ENCODE data around the gene ELK3. TPM values are rescaled to one million over a fixed set of nuclear protein-coding genes. Genes with fewer than 3 reads are reported as not detected.

The ELK3 gene
- total RNA-seq, 3 donors from 2014 or later (not counting 1 experiment from before 2014, with no cell fraction given) = 17.8 to 28.8 (median 20.9) TPM

GRCh38 chr12:96183734-96184370, 10.3 kb upstream of the ELK3 start:
- peaks cover 8 to 9% of the 10 kb centered on the region in 2 donors for H3K27me3 Mint-ChIP-seq (ENCODE audit: low read depth in 2 of 2)
- no peak for DNase-seq
- no peak for TF ChIP-seq CTCF (IDR thresholded peaks at IDR 0.05)
- H3K36me3 Mint-ChIP-seq = no peaks in the 10 kb centered on the region
- H3K9me3 ChIP-seq (ENCODE audit: control insufficient read depth, insufficient read depth, low read length) = no peaks in the 10 kb centered on the region
- peaks cover 7% of the 10 kb centered on the region in 2 donors for H3K4me1 Mint-ChIP-seq
- H3K4me3 ChIP-seq (ENCODE audit: low read length) = no peak overlapping the region
- intact Hi-C loops (cut with micrococcal nuclease) = no loop called here
- WGBS (ENCODE audit: insufficient coverage) = 66% methylated on average over 4 of the region's 4 CpGs
- H3K4me3 Mint-ChIP-seq = no peak overlapping the region
- no peaks in the 10 kb centered on the region for H3K36me3 ChIP-seq (ENCODE audit: control insufficient read depth, insufficient read depth, low read length)
- no peaks in the 10 kb centered on the region for H3K4me1 ChIP-seq (ENCODE audit: control insufficient read depth, insufficient read depth, low read length)
- no peak for ATAC-seq
- H3K27ac Mint-ChIP-seq = no peak overlapping the region
- H3K27ac ChIP-seq (ENCODE audit: low read length) = no peak overlapping the region
- H3K27me3 ChIP-seq (ENCODE audit: control insufficient read depth, insufficient read depth, low read length) = no peaks in the 10 kb centered on the region
- H3K9me3 Mint-ChIP-seq = no peaks in the 10 kb centered on the region

GRCh38 chr12:96185914-96186313, 8.3 kb upstream of the ELK3 start:
- intact Hi-C loops (cut with micrococcal nuclease) = no loop called here

GRCh38 chr12:96186607-96187301, 7.4 kb upstream of the ELK3 start:
- H3K4me1 ChIP-seq (ENCODE audit: control insufficient read depth, insufficient read depth, low read length) = no peaks in the 10 kb centered on the region
- H3K4me3 ChIP-seq (ENCODE audit: low read length) = no peak overlapping the region
- H3K27ac ChIP-seq (ENCODE audit: low read length) = no peak overlapping the region
- peaks cover 7% of the 10 kb centered on the region in 2 donors for H3K4me1 Mint-ChIP-seq
- DNase-seq (peak in 1 of 2 donors; percentile 21), ATAC-seq (no peak)
- TF ChIP-seq CTCF (IDR thresholded peaks at IDR 0.05) = no peak
- H3K27me3 Mint-ChIP-seq (ENCODE audit: low read depth in 2 of 2) = peaks cover 8 to 9% of the 10 kb centered on the region in 2 donors
- no peak overlapping the region for H3K4me3 Mint-ChIP-seq
- H3K9me3 ChIP-seq (ENCODE audit: control insufficient read depth, insufficient read depth, low read length) = no peaks in the 10 kb centered on the region
- intact Hi-C loops (cut with micrococcal nuclease) = no loop called here
- H3K27me3 ChIP-seq (ENCODE audit: control insufficient read depth, insufficient read depth, low read length) = no peaks in the 10 kb centered on the region
- H3K36me3 Mint-ChIP-seq = no peaks in the 10 kb centered on the region
- 10% methylated on average over 6 of the region's 10 CpGs for WGBS (ENCODE audit: insufficient coverage)
- H3K9me3 Mint-ChIP-seq = no peaks in the 10 kb centered on the region
- H3K36me3 ChIP-seq (ENCODE audit: control insufficient read depth, insufficient read depth, low read length) = no peaks in the 10 kb centered on the region
- no peak overlapping the region for H3K27ac Mint-ChIP-seq

More at GRCh38 chr12:96185914-96186313, 8.3 kb upstream of the ELK3 start:
- Mint-ChIP-seq H3K27ac (no peak overlapping the region), H3K36me3 (no peaks in the 10 kb centered on the region), H3K9me3 (no peaks in the 10 kb centered on the region), H3K4me3 (no peak overlapping the region), H3K27me3 (ENCODE audit: low read depth in 2 of 2) (peaks cover 8 to 9% of the 10 kb centered on the region in 2 donors), H3K4me1 (peaks cover 7% of the 10 kb centered on the region in 2 donors)
- Histone ChIP-seq H3K4me3 (ENCODE audit: low read length) (no peak overlapping the region), H3K27ac (ENCODE audit: low read length) (no peak overlapping the region), H3K9me3 (ENCODE audit: control insufficient read depth, insufficient read depth, low read length) (no peaks in the 10 kb centered on the region), H3K36me3 (ENCODE audit: control insufficient read depth, insufficient read depth, low read length) (no peaks in the 10 kb centered on the region), H3K4me1 (ENCODE audit: control insufficient read depth, insufficient read depth, low read length) (no peaks in the 10 kb centered on the region), H3K27me3 (ENCODE audit: control insufficient read depth, insufficient read depth, low read length) (no peaks in the 10 kb centered on the region)
- 92% methylated on average over 4 of the region's 4 CpGs for WGBS (ENCODE audit: insufficient coverage)
- no peak for ATAC-seq
- DNase-seq = no peak
- no peak for TF ChIP-seq CTCF (IDR thresholded peaks at IDR 0.05)

Measured in natural killer cell (primary cell).